HUES64 (cell line): Measurements from ENCODE around the gene MFAP4.

Source experiments
- H3K27ac ChIP-seq: 2 replicates; pipeline ENCODE4 v1.7.0; 2013; ENCODE audit warnings: low read depth, low read length, inconsistent platforms
- H3K27me3 ChIP-seq: 2 replicates; pipeline ENCODE4 v1.6.1; 2013; ENCODE audit warnings: mild to moderate bottlenecking, low read length; ENCODE audit not compliant: insufficient read depth
- H3K36me3 ChIP-seq: 2 replicates; pipeline ENCODE4 v1.6.1; 2013; ENCODE audit warnings: mild to moderate bottlenecking, low read length; ENCODE audit not compliant: insufficient read depth
- H3K4me1 ChIP-seq: 2 replicates; pipeline ENCODE4 v1.6.1; 2013; ENCODE audit warnings: mild to moderate bottlenecking, low read length, moderate library complexity; ENCODE audit not compliant: insufficient read depth
- H3K4me3 ChIP-seq: 2 replicates; pipeline ENCODE4 v1.5.1; 2013; ENCODE audit warnings: mild to moderate bottlenecking, low read length, moderate library complexity
- H3K9ac ChIP-seq: 2 replicates; pipeline ENCODE4 v1.6.1; 2013; ENCODE audit warnings: mild to moderate bottlenecking, low read depth, low read length
- H3K9me3 ChIP-seq: 2 replicates; pipeline ENCODE4 v1.6.1; 2013; ENCODE audit warnings: low read depth, low read length; ENCODE audit not compliant: insufficient read depth
- WGBS: fragments of 150-250, 120-280 bp; methylation state at CpG from one replicate; pipeline ENCODE4 v1.1.7; 2013; ENCODE audit warnings: missing lambda C conversion rate; 5-methylcytosine and 5-hydroxymethylcytosine counted together

MFAP4 gene

DNA sequence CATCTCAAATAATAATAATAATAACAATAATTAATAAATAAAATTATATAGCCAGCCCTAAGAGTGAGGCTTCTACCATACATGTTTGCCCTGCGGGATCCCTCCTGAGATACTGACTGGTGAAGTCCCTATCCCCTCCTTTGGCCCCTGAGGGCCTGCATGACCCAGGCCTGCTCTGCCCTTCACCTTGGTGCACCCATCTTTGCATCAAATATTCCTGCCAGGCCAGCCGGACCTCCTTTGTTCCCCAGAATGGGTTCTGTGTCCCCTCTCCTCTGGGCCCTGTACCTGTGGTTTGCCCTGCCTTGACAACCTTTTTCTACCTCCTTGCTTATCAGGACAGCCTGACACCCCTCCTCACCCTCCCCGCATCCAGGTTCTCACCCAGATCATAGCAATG, 22.1 kb upstream of the MFAP4 start:
- Histone ChIP-seq H3K36me3 (no peaks in the 10 kb centered on the region), H3K4me3 (no peak overlapping the region), H3K9me3 (no peaks in the 10 kb centered on the region), H3K4me1 (peaks cover 5% of the 10 kb centered on the region; the same call in 1 of the 2 replicates), H3K9ac (no peak overlapping the region), H3K27me3 (no peaks in the 10 kb centered on the region), H3K27ac (no peak overlapping the region)
- 95% methylated on average over 3 of the region's 3 CpGs for WGBS

DNA sequence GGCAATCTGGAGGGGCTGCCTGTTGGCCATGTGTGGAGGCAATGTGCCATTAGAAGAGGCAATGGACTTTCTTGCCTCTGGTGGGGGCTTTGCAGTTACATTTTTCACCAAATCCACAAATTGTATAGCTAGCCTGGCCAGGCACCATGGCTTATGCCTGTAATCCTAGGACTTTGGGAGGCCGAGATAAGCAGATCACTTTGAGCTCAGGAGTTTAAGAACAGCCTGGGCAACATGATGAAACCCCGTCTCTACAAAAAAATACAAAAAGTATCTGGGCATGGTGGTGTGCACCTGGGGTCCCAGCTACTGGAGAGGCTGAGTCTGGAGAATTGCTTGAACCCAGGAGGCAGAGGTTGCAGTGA, 21.3 kb upstream of the MFAP4 start:
- Histone ChIP-seq H3K27me3 (no peaks in the 10 kb centered on the region), H3K4me1 (peaks cover 5% of the 10 kb centered on the region; the same call in 1 of the 2 replicates), H3K9ac (no peak overlapping the region), H3K4me3 (no peak overlapping the region), H3K36me3 (no peaks in the 10 kb centered on the region), H3K27ac (no peak overlapping the region), H3K9me3 (no peaks in the 10 kb centered on the region)
- 86% methylated on average over 2 of the region's 2 CpGs for WGBS

DNA sequence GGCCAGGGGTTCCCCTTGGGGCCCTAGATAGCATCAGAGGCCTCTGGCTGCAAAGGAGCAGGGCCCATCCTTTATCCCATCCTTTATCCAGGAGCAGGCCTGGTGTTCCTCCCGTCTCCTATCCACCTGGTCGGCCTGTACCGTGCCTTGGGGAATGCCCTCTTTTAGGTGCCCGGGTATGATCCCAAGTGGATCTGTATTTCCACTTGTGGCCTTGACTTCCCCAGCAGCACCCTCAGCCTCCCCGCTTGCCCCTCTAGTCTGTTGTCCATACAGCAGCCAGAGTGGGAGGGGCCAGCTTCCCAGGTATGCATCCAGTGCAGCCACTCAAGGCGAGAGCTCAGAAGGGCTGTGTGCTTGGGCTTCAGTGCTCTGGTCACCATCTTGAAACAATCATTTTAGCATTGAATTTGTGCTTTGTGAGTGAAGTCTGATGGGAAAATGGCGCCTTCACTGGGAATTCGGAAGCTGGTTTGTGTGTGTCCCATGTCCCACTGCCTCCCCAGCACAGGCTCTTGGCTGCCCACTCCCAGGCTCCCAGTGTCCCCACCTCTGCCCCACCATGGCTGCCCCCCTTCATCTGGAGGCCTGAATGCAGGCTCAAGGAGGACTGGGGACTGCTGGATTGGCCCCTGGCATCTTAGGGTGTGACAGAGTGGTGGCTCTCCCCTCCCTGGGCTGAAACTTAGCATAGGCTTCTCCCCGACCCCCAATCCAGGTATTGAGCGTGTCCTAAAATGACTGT, 20.8 kb upstream of the MFAP4 start:
- Histone ChIP-seq H3K4me1 (peaks cover 5% of the 10 kb centered on the region; the same call in 1 of the 2 replicates), H3K9me3 (no peaks in the 10 kb centered on the region), H3K27ac (no peak overlapping the region), H3K27me3 (no peaks in the 10 kb centered on the region), H3K9ac (no peak overlapping the region), H3K4me3 (no peak overlapping the region), H3K36me3 (no peaks in the 10 kb centered on the region)
- WGBS = 97% methylated on average over 10 of the region's 10 CpGs

DNA sequence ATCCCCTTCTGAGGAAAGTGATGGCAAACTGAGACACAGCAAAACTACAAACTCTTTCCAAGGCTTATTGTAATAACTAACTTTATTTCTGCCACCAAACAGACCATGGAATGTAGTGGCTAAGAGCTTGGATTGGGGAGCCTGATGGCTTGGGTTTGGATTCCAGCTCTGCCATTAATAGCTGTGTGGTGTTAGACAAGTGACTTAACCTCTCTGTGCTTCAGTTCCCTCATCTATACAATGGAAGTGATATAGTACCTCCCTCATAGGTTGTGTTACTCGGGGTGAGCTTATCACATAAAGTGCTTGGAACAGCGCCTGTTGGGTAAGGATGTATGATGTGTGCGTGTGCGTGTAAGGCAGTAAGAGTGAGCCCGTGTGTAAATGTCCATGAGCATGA, 18.1 kb upstream of the MFAP4 start:
- Histone ChIP-seq H3K27me3 (no peaks in the 10 kb centered on the region), H3K9ac (no peak overlapping the region), H3K4me3 (no peak overlapping the region), H3K27ac (no peak overlapping the region), H3K4me1 (no peaks in the 10 kb centered on the region), H3K9me3 (no peaks in the 10 kb centered on the region), H3K36me3 (no peaks in the 10 kb centered on the region)
- WGBS = 92% methylated on average over 5 of the region's 5 CpGs

DNA sequence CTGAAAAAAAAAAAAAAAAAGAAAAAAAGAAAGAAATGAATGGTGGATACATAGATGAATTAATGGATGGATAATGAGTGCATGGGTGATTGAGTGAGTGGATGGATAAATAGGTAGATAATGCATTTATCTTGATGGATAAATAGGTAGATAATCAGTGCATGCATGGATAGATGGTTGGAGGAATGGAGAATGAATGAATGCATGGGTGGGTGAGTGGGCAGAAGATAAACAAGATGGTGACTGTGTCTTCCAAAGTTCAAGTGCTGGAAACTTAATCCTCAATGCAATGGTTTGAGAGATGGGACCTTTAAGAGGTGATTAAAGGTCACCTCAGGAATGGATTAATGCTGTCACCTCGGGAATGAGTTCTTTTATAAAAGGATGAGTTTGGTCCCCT, 17.3 kb upstream of the MFAP4 start:
- Histone ChIP-seq H3K4me1 (no peaks in the 10 kb centered on the region), H3K9me3 (no peaks in the 10 kb centered on the region), H3K9ac (no peak overlapping the region), H3K36me3 (no peaks in the 10 kb centered on the region), H3K27me3 (no peaks in the 10 kb centered on the region), H3K27ac (no peak overlapping the region), H3K4me3 (no peak overlapping the region)
- 86% methylated on average over 1 of the region's 1 CpG for WGBS

DNA sequence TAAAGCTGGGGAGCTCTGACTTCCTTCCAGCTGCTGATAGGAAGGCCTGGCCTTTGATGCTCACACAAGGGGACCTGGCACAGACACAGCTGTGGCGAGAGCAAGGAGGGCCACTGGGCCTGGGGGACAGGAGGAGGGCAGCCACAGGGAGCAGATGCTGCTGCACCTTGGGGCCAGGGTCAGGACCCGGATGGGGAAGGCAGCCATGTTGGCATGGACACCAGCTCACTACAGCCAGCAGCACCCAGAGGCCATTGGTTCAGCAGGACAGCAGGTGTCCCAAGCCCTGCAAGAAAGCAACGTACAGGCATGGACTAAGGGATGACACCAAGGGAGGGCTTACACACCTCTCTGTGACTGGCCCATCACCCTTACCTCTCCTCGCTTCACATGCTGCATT, 16.0 kb upstream of the MFAP4 start:
- WGBS = 90% methylated on average over 4 of the region's 4 CpGs
- Histone ChIP-seq H3K9me3 (no peaks in the 10 kb centered on the region), H3K27me3 (no peaks in the 10 kb centered on the region), H3K4me3 (no peak overlapping the region), H3K27ac (no peak overlapping the region), H3K36me3 (no peaks in the 10 kb centered on the region), H3K4me1 (peaks cover 6% of the 10 kb centered on the region), H3K9ac (no peak overlapping the region)

DNA sequence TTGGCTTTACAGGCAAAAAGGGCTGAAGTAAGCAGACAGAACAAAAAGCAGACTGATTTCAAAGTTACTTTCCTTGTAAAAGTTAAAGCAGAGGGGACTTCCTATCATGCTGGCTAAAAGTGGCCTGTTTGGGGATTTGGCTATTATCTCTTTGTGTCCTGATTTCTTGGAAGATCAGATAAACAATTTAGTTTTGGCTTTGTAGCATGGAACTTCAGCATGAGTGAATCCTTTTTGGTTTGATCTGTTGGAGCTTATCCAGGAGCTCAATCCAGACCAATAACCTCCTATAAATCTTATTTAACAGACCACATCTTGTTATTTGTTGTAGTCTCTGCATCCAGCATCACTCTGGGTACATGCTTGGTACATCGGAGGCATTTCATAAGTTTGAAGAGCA, 15.2 kb upstream of the MFAP4 start:
- H3K4me3 ChIP-seq = no peak overlapping the region
- H3K36me3 ChIP-seq = no peaks in the 10 kb centered on the region
- peaks cover 11% of the 10 kb centered on the region for H3K4me1 ChIP-seq
- WGBS = 98% methylated on average over 1 of the region's 1 CpG
- H3K9me3 ChIP-seq = no peaks in the 10 kb centered on the region
- H3K27me3 ChIP-seq = no peaks in the 10 kb centered on the region
- H3K9ac ChIP-seq = no peak overlapping the region
- no peak overlapping the region for H3K27ac ChIP-seq

DNA sequence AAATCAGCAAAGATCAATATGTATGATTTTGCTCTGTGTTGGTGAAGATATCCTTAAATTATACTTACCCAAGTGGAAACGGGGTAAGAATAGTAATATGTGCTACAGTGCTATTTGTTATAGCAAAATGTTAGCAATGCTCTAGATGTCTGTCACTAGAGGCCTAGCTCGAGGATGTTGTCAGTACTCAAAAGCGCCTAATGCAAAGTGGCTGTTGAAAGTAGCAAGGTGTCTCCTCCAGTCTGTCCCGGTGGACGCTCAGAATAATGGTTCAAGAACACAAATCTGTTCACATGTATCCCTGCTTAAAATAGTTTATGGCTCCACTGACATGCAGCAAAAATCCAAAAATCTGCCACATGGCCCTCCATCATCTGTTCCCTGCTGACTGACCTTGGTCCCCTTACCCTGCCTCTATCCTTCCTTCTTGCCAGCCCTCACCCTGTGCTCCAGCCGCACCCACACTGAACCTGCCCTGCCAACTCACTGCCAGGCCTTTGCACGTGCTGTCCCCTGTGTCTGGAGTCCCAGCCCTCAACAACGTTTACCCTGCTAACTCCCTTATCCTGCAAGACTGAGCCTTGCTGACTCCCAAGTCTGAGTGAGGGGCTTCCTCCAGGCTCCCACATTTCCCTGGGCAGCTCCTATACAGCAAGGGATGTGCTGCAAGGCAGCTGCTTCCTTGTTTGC, 14.5 kb upstream of the MFAP4 start:
- H3K4me3 ChIP-seq = no peak overlapping the region
- no peaks in the 10 kb centered on the region for H3K9me3 ChIP-seq
- no peak overlapping the region for H3K9ac ChIP-seq
- H3K27ac ChIP-seq = no peak overlapping the region
- peaks cover 11% of the 10 kb centered on the region for H3K4me1 ChIP-seq
- 92% methylated on average over 8 of the region's 8 CpGs for WGBS
- no peaks in the 10 kb centered on the region for H3K36me3 ChIP-seq
- H3K27me3 ChIP-seq = no peaks in the 10 kb centered on the region

DNA sequence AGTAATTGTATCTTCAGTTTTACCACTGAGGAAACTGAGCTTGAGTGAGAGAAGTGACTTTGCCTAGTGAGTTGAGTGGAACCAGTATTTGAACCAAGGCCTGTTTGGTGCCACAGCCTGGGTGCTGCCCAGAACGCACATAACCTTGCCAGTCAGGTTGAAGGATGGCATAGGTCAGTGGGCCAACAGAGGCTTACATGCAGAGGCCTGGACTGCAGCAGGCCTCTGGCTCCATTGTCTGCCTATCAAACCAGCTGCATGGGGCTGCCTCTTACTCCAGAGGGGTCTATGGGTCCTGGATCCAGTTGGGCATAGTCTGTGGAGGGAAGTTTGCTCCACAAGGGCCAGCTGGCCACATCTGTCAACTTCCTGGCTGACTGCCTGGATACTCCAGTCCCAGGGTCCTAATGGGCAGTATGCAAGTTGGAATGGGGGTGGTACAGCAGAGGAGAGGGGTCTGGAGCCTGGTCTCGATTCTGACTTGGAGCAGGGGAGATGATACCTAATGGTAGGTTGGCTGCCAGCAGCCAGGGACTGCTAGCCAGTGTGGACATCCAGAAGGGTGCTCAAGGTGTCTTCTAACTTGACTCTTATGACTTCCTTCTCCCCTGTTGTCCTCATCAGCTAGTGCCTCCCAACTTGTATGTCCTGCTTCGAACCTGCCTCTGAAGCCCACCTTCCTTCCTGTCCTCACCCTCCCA, 12.9 kb upstream of the MFAP4 start:
- no peak overlapping the region for H3K27ac ChIP-seq
- 95% methylated on average over 3 of the region's 3 CpGs for WGBS
- H3K4me3 ChIP-seq = no peak overlapping the region
- no peaks in the 10 kb centered on the region for H3K36me3 ChIP-seq
- peaks cover 11% of the 10 kb centered on the region for H3K4me1 ChIP-seq
- no peaks in the 10 kb centered on the region for H3K27me3 ChIP-seq
- H3K9ac ChIP-seq = no peak overlapping the region
- H3K9me3 ChIP-seq = no peaks in the 10 kb centered on the region

DNA sequence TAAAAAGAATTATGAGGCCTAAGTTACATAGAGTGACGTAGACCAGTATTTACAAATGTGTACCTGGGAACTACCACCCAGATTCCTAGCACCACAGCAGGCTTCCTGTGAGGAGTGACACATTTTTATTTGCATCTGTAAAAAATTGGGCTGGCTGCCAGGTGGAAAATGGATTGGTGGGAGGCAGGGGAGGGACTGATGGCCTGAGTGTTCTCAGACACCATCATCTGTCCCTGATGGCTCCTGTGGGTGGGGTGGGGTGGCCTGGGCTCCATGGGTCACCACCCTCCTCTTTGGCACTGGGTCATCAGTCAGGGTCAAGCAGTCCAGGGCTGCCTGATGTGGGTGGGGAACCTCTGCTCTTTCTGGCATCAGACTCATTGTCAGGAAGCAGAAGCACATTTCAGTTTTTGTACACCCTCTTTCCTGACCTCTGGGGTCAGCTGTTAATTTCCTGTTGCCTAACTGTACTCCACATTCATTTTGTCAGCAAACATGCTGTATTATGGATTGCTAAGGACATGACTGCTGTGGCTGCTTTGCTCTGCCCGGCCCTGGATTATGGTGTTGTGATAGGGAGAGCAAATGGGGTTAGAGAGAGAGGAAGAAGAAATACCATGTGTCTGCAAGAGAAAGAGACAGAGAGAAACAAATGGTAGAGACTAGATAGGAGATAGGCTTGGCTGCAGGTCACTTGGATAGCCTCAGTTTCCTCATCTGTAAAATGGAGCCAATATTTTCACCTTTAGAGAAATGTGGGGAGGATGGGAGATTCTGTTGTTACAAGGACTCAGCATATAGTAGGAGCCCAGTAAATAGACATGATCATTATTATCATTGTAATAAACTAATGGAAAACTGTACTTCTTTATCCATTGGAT, 11.6 kb upstream of the MFAP4 start:
- Histone ChIP-seq H3K9me3 (no peaks in the 10 kb centered on the region), H3K36me3 (no peaks in the 10 kb centered on the region), H3K4me1 (peaks cover 11% of the 10 kb centered on the region), H3K9ac (no peak overlapping the region), H3K27me3 (no peaks in the 10 kb centered on the region), H3K27ac (no peak overlapping the region), H3K4me3 (no peak overlapping the region)
- 90% methylated on average over 2 of the region's 2 CpGs for WGBS
